Prostate gland (tissue), 2 donors: ENCODE results near the gene TMEM132D.

Experiments
- POLR2A ChIP-seq: fragments of 450-650 bp; IDR thresholded peaks from one replicate; pipeline ENCODE4 v1.6.1; 2016; ENCODE audit warnings: antibody characterized with exemption, mild to moderate bottlenecking
- TF ChIP-seq, protein P1 (sequence below), 4 experiments: fragments of 200-600 bp in 2 of 4; fragments of 450-650 bp in 2 of 4; sonication (generic) in 2 of 4; IDR thresholded peaks; 1 replicate in 3 of 4; 2 replicates in 1 of 4; pipeline ENCODE4 v1.5.1; 2016 to 2019; ENCODE audit warnings: antibody characterized with exemption in 4 of 4, mild to moderate bottlenecking in 2 of 4, moderate library complexity in 2 of 4

DNA sequence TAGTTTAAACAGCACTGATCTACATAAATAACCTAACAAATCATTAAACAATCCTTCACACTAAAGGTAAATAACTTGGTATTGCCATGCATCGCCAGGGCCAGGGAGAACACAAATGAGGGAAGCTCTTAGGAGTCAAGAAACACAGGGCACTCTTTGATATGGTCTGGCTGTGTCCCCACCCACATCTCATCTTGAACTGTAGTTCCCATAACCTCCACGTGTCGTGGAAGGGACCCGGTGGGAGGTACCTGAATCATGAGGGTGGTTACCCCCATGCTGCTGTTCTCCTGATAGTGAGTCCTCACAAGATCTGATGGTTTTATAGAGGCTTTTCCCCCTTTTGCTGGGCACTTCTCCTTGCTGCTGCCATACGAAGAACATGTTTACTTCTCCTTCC lies 17.3 kb downstream of the TMEM132D start:
- TF ChIP-seq, protein P1, sequence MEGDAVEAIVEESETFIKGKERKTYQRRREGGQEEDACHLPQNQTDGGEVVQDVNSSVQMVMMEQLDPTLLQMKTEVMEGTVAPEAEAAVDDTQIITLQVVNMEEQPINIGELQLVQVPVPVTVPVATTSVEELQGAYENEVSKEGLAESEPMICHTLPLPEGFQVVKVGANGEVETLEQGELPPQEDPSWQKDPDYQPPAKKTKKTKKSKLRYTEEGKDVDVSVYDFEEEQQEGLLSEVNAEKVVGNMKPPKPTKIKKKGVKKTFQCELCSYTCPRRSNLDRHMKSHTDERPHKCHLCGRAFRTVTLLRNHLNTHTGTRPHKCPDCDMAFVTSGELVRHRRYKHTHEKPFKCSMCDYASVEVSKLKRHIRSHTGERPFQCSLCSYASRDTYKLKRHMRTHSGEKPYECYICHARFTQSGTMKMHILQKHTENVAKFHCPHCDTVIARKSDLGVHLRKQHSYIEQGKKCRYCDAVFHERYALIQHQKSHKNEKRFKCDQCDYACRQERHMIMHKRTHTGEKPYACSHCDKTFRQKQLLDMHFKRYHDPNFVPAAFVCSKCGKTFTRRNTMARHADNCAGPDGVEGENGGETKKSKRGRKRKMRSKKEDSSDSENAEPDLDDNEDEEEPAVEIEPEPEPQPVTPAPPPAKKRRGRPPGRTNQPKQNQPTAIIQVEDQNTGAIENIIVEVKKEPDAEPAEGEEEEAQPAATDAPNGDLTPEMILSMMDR (IDR thresholded peaks at IDR 0.05), result no peak
- no peak for TF ChIP-seq POLR2A
